GM18505 (cell line): ENCODE results near the gene ZNF280C.

Experiments
- ATAC-seq: cut with Tn5 transposase; IDR thresholded peaks from one replicate; pipeline ENCODE4 v1.9.1; 2021; ENCODE audit not compliant: unreplicated experiment
- POLR2A ChIP-seq: IDR thresholded peaks from 4 replicates; pipeline ENCODE4 v1.6.1; 2011; ENCODE audit warnings: borderline replicate concordance; ENCODE audit not compliant: insufficient read depth, insufficient read length; ENCODE audit errors: extremely low read depth

The ZNF280C gene, protein sequence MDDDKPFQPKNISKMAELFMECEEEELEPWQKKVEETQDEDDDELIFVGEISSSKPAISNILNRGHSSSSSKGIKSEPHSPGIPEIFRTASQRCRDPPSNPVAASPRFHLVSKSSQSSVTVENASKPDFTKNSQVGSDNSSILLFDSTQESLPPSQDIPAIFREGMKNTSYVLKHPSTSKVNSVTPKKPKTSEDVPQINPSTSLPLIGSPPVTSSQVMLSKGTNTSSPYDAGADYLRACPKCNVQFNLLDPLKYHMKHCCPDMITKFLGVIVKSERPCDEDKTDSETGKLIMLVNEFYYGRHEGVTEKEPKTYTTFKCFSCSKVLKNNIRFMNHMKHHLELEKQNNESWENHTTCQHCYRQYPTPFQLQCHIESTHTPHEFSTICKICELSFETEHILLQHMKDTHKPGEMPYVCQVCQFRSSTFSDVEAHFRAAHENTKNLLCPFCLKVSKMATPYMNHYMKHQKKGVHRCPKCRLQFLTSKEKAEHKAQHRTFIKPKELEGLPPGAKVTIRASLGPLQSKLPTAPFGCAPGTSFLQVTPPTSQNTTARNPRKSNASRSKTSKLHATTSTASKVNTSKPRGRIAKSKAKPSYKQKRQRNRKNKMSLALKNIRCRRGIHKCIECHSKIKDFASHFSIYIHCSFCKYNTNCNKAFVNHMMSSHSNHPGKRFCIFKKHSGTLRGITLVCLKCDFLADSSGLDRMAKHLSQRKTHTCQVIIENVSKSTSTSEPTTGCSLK

DNA sequence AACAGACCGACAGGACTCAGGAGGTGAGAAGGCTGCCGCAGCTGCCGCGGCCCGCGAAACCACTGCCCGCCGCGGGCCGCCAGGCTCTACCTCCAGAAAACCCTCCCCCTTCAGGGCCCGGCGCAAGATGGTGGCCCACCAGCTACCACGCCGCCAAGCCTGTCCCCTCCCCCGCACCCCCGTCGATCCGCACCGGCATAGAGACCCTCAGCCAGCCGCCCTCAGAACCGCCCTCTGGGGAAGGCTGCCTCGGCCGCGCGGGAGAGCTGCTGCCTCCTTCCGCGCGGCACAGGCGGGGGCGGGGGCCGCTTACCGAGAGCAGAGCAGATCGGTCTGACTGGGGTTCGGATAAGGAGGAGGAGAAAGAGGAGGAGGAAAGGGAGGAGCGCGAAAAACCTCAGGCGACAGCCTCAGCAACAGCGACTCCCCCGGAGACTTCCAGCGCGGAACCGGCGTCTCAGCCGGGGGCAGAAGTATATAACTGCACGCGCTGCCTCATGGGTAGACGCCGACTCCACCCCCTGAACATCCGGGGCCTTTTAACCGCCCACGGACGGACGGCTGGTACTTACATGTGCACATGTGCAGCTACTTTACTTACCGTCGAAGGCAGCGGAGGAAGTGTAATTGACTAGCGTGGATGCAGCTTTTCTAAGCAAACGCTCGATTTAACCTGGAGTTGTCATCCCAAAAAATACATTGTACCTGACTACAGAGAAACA is at the start of gene ZNF280C:
Gene ZNF280C (minus strand): TSS at position 451 of the 722 bp plus-strand sequence. CDS start 8,450 bp downstream, outside the sequence.
- ATAC-seq, result peak; percentile 93
- TF ChIP-seq POLR2A, result peak; percentile 97

DNA sequence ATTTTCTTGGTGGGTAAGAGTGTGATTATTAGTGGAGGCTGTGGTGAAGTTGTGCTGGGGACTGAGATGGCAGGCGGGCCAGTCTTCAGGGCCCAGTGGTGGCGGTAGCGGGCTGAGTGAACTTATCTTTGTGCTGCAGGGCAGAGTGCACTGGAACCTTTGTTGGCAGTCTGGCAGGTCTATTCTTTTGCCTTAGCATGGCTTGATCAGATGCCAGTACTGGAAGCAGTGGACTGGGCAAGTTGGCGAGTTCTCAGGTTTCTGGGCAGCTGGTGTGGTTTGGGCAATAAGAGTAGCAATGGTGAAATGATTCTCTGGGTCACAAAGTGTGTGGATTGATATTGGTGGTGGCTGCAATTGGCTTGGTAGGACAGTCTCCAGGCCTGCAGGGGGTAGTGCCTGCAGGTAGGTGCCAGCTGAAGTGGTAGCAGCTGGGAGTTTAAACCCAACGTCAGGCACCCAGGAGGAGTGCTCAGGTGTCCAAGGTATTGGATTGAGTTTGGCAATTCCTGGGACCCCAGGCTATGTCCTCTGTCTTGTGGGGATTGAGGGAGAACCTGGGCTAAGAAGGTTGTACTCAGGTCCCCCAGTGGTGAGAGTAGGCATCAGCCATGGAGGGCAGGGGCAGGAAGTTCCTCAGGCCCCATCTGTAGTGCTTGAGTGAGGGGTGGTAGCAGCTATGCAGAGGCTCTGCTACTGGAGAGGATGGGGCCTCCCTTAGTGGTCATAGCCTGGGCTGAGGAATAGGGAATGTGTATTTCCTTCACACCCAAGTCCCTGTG is 36.1 kb upstream of the ZNF280C start:
- ATAC-seq, result no peak
- TF ChIP-seq POLR2A, result no peak

DNA sequence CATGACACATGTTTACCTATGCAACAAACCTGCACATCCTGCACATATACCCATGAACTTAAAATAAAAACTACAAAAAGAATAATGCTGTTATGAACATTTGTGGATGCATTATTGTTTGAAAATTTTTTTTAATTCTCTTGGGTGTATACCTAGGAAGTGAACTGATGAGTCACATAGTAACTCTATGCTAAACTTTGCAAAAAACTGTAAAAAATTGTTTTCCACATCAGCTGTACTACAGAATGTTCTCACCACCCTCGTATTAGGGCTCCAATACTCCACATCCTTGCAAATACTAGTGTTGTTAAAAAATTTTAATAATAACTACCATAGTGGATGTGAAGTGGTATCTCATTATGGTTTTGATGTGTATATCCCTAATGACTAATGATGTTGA is 33.3 kb upstream of the ZNF280C start:
- ATAC-seq, result no peak
- TF ChIP-seq POLR2A, result no peak

DNA sequence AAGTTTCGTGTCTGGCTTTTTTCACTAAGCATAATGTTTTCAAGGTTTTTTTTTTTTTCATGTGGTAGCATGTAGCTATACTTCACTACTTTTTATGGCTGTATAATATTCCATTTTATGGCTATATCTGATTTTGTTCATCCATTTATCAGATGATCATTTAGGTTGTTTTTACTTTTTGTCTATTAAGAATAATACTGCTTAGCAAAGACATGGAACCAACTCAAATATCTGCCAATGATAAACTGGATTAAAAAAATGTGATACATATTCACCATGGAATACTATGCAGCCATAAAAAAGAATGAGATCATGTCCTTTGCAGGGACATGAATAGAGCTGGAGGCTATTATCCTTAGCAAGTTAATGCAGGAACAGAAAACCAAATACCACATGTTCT is 32.7 kb upstream of the ZNF280C start:
- TF ChIP-seq POLR2A, result no peak
- no peak for ATAC-seq

DNA sequence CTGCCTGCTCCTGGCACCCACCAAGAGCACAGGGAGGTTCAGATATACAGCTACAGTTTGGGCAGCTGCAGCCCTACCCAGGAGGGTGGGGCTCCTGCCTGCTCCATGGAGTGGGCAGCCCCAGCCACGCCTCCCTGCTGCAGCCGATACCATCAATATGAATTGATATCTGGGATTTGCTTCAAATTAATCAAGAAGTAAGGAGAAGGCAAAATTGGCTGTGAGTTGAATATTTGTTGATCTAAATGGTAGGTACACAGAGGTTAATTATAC is 31.2 kb upstream of the ZNF280C start:
- no peak for ATAC-seq
- no peak for TF ChIP-seq POLR2A

DNA sequence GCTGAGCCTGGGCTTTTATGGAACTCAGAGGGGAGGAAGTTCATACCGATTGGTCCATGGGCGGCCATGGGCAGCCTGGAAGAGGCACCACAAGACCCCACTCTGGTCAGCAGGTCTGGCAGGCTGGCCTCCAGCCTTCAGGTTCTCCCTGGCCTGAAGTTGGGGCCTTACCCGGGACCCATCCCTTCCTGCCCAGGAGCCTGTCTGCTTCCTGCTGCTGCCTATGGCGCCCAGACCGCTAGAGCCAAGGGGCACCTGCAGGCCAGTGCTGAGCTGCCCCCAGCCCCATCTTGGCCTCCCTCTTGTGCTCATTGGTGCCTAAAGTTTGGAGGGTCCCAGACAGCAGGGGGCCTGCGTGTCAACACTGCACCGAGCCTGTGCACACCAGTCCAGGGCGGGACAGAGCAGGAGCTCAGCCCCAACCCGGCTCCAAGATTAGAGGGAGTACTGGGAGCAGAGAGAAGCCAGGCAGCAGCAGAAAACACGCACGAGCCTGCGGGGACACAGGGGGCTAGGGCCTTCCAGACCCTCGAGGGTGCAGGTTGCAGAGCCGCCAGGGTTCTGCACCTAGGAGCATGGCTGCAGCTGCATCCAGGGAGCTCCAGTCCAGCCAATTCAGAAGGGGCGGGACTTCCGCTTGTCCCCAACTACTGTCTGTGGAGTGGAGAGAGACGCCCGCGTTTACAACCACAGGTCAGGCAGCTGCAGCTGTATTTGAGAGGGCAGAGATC is 30.7 kb upstream of the ZNF280C start:
- TF ChIP-seq POLR2A, result no peak
- ATAC-seq, result no peak

DNA sequence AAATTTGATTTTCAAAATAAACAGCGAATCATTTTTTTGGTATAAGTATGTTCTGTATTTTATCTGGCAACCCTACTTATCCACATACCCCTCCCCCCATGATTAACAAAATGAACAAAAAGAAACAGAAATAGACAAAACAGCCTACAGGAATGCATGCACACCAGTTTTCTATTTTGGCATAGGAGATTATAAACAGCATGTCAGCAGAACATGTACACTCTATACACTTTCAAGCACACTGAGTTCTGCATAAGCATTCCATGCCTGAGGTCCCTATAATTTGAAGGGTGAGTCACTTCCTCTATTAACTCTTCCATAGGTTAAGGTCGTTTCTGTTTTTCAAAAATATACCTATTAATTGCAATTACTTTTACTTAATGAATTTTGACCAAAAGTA is 28.0 kb upstream of the ZNF280C start:
- no peak for TF ChIP-seq POLR2A
- ATAC-seq, result no peak

DNA sequence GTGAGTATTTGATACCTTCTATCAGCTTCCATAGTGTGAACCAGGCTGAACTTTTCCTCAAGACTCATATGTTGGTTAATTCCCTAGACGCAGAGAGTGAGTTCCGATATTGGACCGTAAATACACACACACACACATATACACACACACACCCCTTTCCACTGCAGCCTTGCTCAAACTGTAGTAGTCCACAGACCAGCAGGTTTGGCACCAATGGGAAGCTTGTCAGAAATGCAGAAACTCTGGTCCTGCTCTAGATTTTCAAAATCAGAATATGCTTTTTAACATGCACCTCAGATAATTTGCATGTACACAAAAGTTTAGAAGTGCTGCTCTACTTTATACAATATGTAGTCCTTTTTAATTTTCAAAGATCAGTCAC is 27.6 kb upstream of the ZNF280C start:
- TF ChIP-seq POLR2A, result no peak
- ATAC-seq, result no peak

DNA sequence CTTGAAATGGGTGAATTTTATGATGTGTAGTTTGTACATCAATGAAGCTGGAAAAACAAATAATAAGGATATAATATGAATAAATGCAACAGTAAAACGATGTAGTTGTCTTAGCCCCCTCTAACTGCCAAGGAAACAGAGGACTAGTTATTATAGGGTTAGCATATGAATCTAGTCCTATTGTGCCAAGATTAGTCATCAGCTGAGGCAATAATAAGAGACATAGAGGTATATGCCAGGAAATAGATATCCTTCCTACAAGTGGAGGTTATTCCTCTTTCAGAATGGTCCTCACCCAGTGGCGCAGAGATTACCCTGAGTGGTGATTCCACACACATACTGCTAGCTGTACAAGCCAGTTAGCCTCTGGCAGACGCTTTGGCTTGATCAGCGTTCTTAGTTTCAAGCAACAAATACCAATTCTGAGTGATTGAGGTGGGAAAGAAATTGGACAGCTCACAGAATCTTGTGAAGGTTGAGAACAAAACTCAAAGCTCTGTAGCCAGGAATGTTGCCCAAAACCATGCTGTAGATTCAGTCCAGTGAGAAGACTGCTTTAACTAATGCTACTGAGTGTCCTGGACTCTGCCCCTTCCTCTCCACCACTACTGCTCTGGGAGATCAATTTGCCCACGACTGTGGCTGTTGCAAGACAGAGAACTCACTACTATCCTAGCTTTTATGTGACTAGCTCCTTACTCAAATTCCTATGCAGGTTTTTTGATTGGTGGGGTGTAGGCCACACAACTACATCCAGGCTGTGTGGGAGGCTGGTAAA is 27.0 kb upstream of the ZNF280C start:
- no peak for TF ChIP-seq POLR2A
- ATAC-seq, result no peak

DNA sequence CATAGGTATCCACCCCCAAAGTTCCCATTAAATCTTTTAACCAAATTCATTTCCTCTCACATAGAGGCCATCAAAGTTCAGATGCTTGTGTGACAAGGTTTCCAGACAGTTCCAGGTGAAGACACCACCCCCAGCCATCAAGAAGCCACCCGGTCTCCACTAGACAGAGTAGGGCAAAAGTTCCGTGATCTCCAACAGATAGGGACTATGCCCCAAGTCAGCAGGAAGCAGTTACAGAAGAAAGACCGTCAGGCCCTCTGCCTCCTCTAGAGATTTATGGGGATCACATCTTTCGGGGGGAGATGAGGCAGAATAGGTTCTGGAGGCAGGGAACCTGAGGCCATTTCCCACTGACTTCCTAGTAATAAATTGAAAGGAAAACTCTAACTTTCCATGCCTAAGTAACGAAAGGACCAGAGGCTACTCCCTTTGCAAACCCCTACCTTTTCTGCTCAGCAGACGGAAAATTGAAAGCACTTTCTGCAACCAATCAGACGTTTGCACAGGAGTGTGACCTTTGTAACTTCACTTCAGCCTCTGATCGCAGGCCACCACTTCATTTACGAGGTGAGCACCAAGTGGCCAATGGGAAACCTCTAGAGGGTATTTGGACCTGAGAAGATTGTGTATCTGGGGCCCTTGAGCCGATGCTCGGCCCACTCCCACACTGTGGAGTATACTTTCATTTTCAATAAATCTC is 18.5 kb upstream of the ZNF280C start:
- ATAC-seq, result no peak
- TF ChIP-seq POLR2A, result no peak

DNA sequence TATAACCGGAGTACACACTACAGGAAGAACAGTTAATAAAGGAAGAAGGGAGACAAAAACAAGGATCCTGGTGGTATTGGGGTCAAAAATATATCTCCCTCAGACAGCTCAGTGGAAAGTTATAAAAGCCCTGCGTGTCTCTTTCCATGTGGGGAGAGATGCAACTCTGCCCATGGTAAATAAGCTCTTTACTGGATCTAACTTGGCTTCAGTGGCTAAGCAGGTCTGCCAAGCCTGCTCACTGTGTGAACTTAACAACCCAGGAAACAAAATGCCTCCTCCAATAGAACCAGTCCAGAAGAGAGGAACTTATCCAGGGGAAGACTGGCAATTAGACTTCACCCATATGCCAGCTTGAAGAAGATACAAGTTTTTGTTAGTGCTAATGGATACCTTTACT is 17.0 kb upstream of the ZNF280C start:
- ATAC-seq, result no peak

More for the DNA sequence above, 17.0 kb upstream of the ZNF280C start:
- TF ChIP-seq POLR2A, result no peak
